ENCODE data around the gene ZNF827. TPM values are rescaled to one million over a fixed set of nuclear protein-coding genes. Genes with fewer than 3 reads are reported as not detected.

Gene ZNF827
- total RNA-seq, 1 experiment from 2014 or later = 29.4 TPM

GRCh38 chr4:145735347-145735675 is 203.3 kb downstream of the ZNF827 start:
- Histone ChIP-seq H3K4me1 (ENCODE audit: insufficient read depth, low read length) (peaks cover 13% of the 10 kb centered on the region), H3K23ac (ENCODE audit: insufficient read length, low read depth, low read length) (no peak overlapping the region), H2BK5ac (ENCODE audit: insufficient read length, low read length) (no peak overlapping the region), H2BK20ac (ENCODE audit: low read depth, low read length, poor library complexity, severe bottlenecking) (no peak overlapping the region), H3K14ac (ENCODE audit: insufficient read depth, low read length) (no peak overlapping the region), H3K23me2 (ENCODE audit: insufficient read length, low read depth, low read length, poor library complexity, severe bottlenecking) (no peaks in the 10 kb centered on the region), H3K79me2 (ENCODE audit: insufficient read depth, low read length) (no peaks in the 10 kb centered on the region), H2AK5ac (ENCODE audit: insufficient read length, low read length) (no peak overlapping the region), H3T11ph (ENCODE audit: low read length) (no peak overlapping the region), H3K9ac (ENCODE audit: extremely low read depth, insufficient read length, low read length) (no peak overlapping the region), H3K4ac (ENCODE audit: low read depth, low read length) (no peak overlapping the region), H3K18ac (ENCODE audit: insufficient read length, low read depth, low read length) (no peak overlapping the region), H3K9me3 (ENCODE audit: control insufficient read depth, low read depth, low read length) (no peaks in the 10 kb centered on the region), H2AFZ (ENCODE audit: low read length) (no peak overlapping the region), H2BK15ac (ENCODE audit: low read depth, low read length) (no peak overlapping the region), H2BK120ac (ENCODE audit: low read depth, low read length, poor library complexity, severe bottlenecking) (no peak overlapping the region), H4K91ac (ENCODE audit: insufficient read length, low read depth, low read length) (no peak overlapping the region), H4K5ac (ENCODE audit: insufficient read length, low read depth, low read length) (no peak overlapping the region), H3K27ac (ENCODE audit: insufficient read length, low read depth, low read length) (no peak overlapping the region), H3K4me2 (ENCODE audit: insufficient read depth, insufficient read length, low read length) (no peak overlapping the region), H3K79me1 (ENCODE audit: insufficient read depth, low read depth, low read length, poor library complexity, severe bottlenecking) (no peaks in the 10 kb centered on the region), H3K56ac (ENCODE audit: insufficient read length, low read depth, low read length) (no peak overlapping the region), H3K27me3 (ENCODE audit: insufficient read depth, low read length) (no peaks in the 10 kb centered on the region; the same call in 1 of the 2 replicates), H2BK12ac (ENCODE audit: insufficient read length, low read depth, low read length) (no peak overlapping the region), H4K20me1 (ENCODE audit: control insufficient read depth, insufficient read depth, insufficient read length) (no peaks in the 10 kb centered on the region), H4K8ac (replicated peaks; ENCODE audit: insufficient read length, low read depth, low read length) (no peak overlapping the region)
- TF ChIP-seq CTCF (conservative IDR thresholded peaks at IDR 0.05) = no peak
- H3K9me3 Mint-ChIP-seq = no peaks in the 10 kb centered on the region; a peak in 1 of 5 replicates
- no peak for DNase-seq
- H3K27ac Mint-ChIP-seq = no peak overlapping the region
- H3K36me3 Mint-ChIP-seq (ENCODE audit: insufficient read depth in 1 of 3, low read depth in 3 of 3) = peaks cover 0 to 5% (median 3%) of the 10 kb centered on the region in 3 experiments; a peak in 2 of 7 replicates
- H3K4me1 Mint-ChIP-seq = peaks cover 35% of the 10 kb centered on the region in 2 experiments
- H3K4me3 Mint-ChIP-seq = no peak overlapping the region
- no peaks in the 10 kb centered on the region; the same call in 1 of the 2 replicates for H3K27me3 Mint-ChIP-seq (ENCODE audit: low read depth)
- WGBS (ENCODE audit: extremely low coverage, insufficient read length, low lambda C conversion rate) = no CpG with 5 or more reads among the region's 2 CpGs

Measured in H9 (cell line).